Naive B cell (primary cell): Measurements from ENCODE around the gene C10orf95. TPM values are rescaled to one million over a fixed set of nuclear protein-coding genes. Genes with fewer than 3 reads are reported as not detected.

ENCODE experiments used
- ATAC-seq, 2 donors: fragments of 150-1000 bp; cut with Tn5 transposase; 2 replicates each; pipeline ENCODE4 v1.10.0; 2021; ENCODE audit warnings: low read depth in 2 of 2, mild to moderate bottlenecking in 2 of 2, moderate library complexity in 2 of 2
- DNase-seq: peaks from one replicate; pipeline ENCODE4 v3.0.0; 2022
- H3K27ac Mint-ChIP-seq, 6 donors: one replicate each; pipeline ENCODE4 v1.8.0; 2020 to 2022; ENCODE audit warnings: mild to moderate bottlenecking in 6 of 6, mixed read lengths in 6 of 6, moderate library complexity in 5 of 6, inconsistent platforms in 2 of 6
- H3K27me3 Mint-ChIP-seq, 3 donors: one replicate each; pipeline ENCODE4 v1.8.0; 2021 to 2022; ENCODE audit warnings: mixed read lengths in 3 of 3, mild to moderate bottlenecking in 1 of 3
- H3K36me3 Mint-ChIP-seq, 2 donors: one replicate each; pipeline ENCODE4 v1.8.0; 2020 to 2022; ENCODE audit warnings: mixed read lengths in 2 of 2, inconsistent platforms in 1 of 2, mild to moderate bottlenecking in 1 of 2
- H3K4me1 Mint-ChIP-seq, 3 donors: one replicate each; pipeline ENCODE4 v1.8.0; 2020 to 2022; ENCODE audit warnings: mixed read lengths in 3 of 3, inconsistent platforms in 1 of 3, mild to moderate bottlenecking in 1 of 3, moderate library complexity in 1 of 3
- H3K4me3 Mint-ChIP-seq, 8 donors: one replicate each; pipeline ENCODE4 v1.8.0; 2020 to 2022; ENCODE audit warnings: mild to moderate bottlenecking in 8 of 8, mixed read lengths in 8 of 8, moderate library complexity in 8 of 8, inconsistent platforms in 2 of 8
- H3K9me3 Mint-ChIP-seq, 7 donors: one replicate each; pipeline ENCODE4 v1.8.0; 2020 to 2022; ENCODE audit warnings: mixed read lengths in 7 of 7, mild to moderate bottlenecking in 5 of 7, inconsistent platforms in 2 of 7, moderate library complexity in 1 of 7
- polyA plus RNA-seq, 6 donors: library from polyadenylated mRNA; unstranded; fragments of 300-500 nt; fragmentation: Illumina TruSeq; gene quantifications; one replicate each; pipeline ENCODE4 v1.2.3, GENCODE V29; 2021; ENCODE audit warnings: low read depth in 6 of 6

The C10orf95 gene
- polyA plus RNA-seq, 6 donors from 2014 or later: 0.29 to 1.9 (median 0.99) TPM

GRCh38 chr10:102406815-102407214, 44.5 kb downstream of the C10orf95 start:
- Mint-ChIP-seq H3K27me3 (peaks cover 36 to 43% (median 37%) of the 10 kb centered on the region in 3 donors), H3K9me3 (peaks cover 0 to 2% (median 0%) of the 10 kb centered on the region in 7 donors), H3K4me1 (peaks cover 31 to 51% (median 37%) of the 10 kb centered on the region in 3 donors), H3K4me3 (peak overlapping the region in 4 of 8 donors; percentile 22 to 61 (median 56)), H3K36me3 (peaks cover 0 to 14% of the 10 kb centered on the region in 2 donors), H3K27ac (peak overlapping the region in 3 of 6 donors; percentile 62 to 76 (median 68))
- ATAC-seq: no peak
- DNase-seq: no peak

- H3K4me3 Mint-ChIP-seq: peak overlapping the region in 4 of 8 donors; percentile 33 to 79 (median 46)
- H3K36me3 Mint-ChIP-seq: peaks cover 0 to 7% of the 10 kb centered on the region in 2 donors
- ATAC-seq (no peak), DNase-seq (no peak)
- peak overlapping the region in 2 of 6 donors; percentile 24 to 76 for H3K27ac Mint-ChIP-seq
- H3K27me3 Mint-ChIP-seq: peaks cover 25 to 31% (median 28%) of the 10 kb centered on the region in 3 donors
- H3K9me3 Mint-ChIP-seq: peaks cover 0 to 2% (median 0%) of the 10 kb centered on the region in 7 donors
- peaks cover 23 to 45% (median 28%) of the 10 kb centered on the region in 3 donors for H3K4me1 Mint-ChIP-seq
Measured at GRCh38 chr10:102405632-102406031, 45.7 kb downstream of the C10orf95 start.

- peaks cover 0 to 2% (median 0%) of the 10 kb centered on the region in 7 donors for H3K9me3 Mint-ChIP-seq
- DNase-seq (no peak), ATAC-seq (no peak)
- peak overlapping the region in 2 of 6 donors; percentile 76 to 85 for H3K27ac Mint-ChIP-seq
- peaks cover 24 to 29% (median 28%) of the 10 kb centered on the region in 3 donors for H3K27me3 Mint-ChIP-seq
- H3K4me3 Mint-ChIP-seq: peak overlapping the region in 1 of 8 donors; percentile 59
- H3K4me1 Mint-ChIP-seq: peaks cover 27 to 46% (median 31%) of the 10 kb centered on the region in 3 donors
- peaks cover 0 to 7% of the 10 kb centered on the region in 2 donors for H3K36me3 Mint-ChIP-seq
Measured at GRCh38 chr10:102405108-102405571, 46.2 kb downstream of the C10orf95 start.

GRCh38 chr10:102404361-102405107, 46.8 kb downstream of the C10orf95 start:
- Mint-ChIP-seq H3K27me3 (peaks cover 18 to 23% (median 22%) of the 10 kb centered on the region in 3 donors), H3K36me3 (peaks cover 0 to 3% of the 10 kb centered on the region in 2 donors), H3K4me3 (peak overlapping the region in 1 of 8 donors; percentile 59), H3K9me3 (peaks cover 0 to 2% (median 0%) of the 10 kb centered on the region in 7 donors), H3K4me1 (peaks cover 27 to 44% (median 29%) of the 10 kb centered on the region in 3 donors), H3K27ac (peak overlapping the region in 3 of 6 donors; percentile 76 to 89 (median 76))
- DNase-seq (no peak), ATAC-seq (no peak)

- Mint-ChIP-seq H3K36me3 (peaks cover 0 to 5% of the 10 kb centered on the region in 2 donors), H3K9me3 (no peaks in the 10 kb centered on the region)
Measured at GRCh38 chr10:102403115-102403514, 48.2 kb downstream of the C10orf95 start.

GRCh38 chr10:102402512-102402896, 48.8 kb downstream of the C10orf95 start:
- Mint-ChIP-seq H3K4me1 (peaks cover 33 to 50% (median 36%) of the 10 kb centered on the region in 3 donors), H3K4me3 (no peak overlapping the region), H3K36me3 (peaks cover 0 to 8% of the 10 kb centered on the region in 2 donors), H3K9me3 (no peaks in the 10 kb centered on the region), H3K27ac (peak overlapping the region in 2 of 6 donors; percentile 47 to 100), H3K27me3 (peaks cover 1 to 9% (median 7%) of the 10 kb centered on the region in 3 donors)
- ATAC-seq (no peak), DNase-seq (no peak)

More at GRCh38 chr10:102403115-102403514, 48.2 kb downstream of the C10orf95 start:
- peaks cover 31 to 47% (median 32%) of the 10 kb centered on the region in 3 donors for H3K4me1 Mint-ChIP-seq
- H3K4me3 Mint-ChIP-seq: peak overlapping the region in 1 of 8 donors; percentile 49
- no peak for DNase-seq
- peaks cover 7 to 15% (median 13%) of the 10 kb centered on the region in 3 donors for H3K27me3 Mint-ChIP-seq
- H3K27ac Mint-ChIP-seq: no peak overlapping the region
- ATAC-seq: no peak

GRCh38 chr10:102401735-102402511, 49.4 kb downstream of the C10orf95 start:
- no peak for DNase-seq
- peaks cover 0 to 3% (median 1%) of the 10 kb centered on the region in 3 donors for H3K27me3 Mint-ChIP-seq
- no peaks in the 10 kb centered on the region for H3K9me3 Mint-ChIP-seq
- H3K36me3 Mint-ChIP-seq: peaks cover 0 to 8% of the 10 kb centered on the region in 2 donors
- H3K4me3 Mint-ChIP-seq: peak overlapping the region in 3 of 8 donors; percentile 4 to 30 (median 25)
- ATAC-seq: no peak
- peak overlapping the region in 3 of 6 donors; percentile 47 to 100 (median 73) for H3K27ac Mint-ChIP-seq
- peaks cover 35 to 51% (median 40%) of the 10 kb centered on the region in 3 donors for H3K4me1 Mint-ChIP-seq

- DNase-seq (no peak), ATAC-seq (no peak)
- Mint-ChIP-seq H3K27me3 (no peaks in the 10 kb centered on the region), H3K27ac (peak overlapping the region in 2 of 6 donors; percentile 73 to 100), H3K4me3 (peak overlapping the region in 2 of 8 donors; percentile 4 to 30), H3K4me1 (peaks cover 37 to 52% (median 46%) of the 10 kb centered on the region in 3 donors), H3K36me3 (peaks cover 0 to 8% of the 10 kb centered on the region in 2 donors), H3K9me3 (no peaks in the 10 kb centered on the region)
Measured at GRCh38 chr10:102401342-102401654, 50.0 kb downstream of the C10orf95 start.

GRCh38 chr10:102400598-102401341, 50.6 kb downstream of the C10orf95 start:
- no peak for DNase-seq
- H3K4me1 Mint-ChIP-seq: peaks cover 38 to 53% (median 51%) of the 10 kb centered on the region in 3 donors

GRCh38 chr10:102400076-102400475, 51.3 kb downstream of the C10orf95 start:
- no peaks in the 10 kb centered on the region for H3K27me3 Mint-ChIP-seq
- peaks cover 0 to 8% of the 10 kb centered on the region in 2 donors for H3K36me3 Mint-ChIP-seq
- ATAC-seq: no peak
- H3K4me3 Mint-ChIP-seq: peak overlapping the region in 7 of 8 donors; percentile 15 to 99 (median 64)
- no peaks in the 10 kb centered on the region for H3K9me3 Mint-ChIP-seq
- H3K4me1 Mint-ChIP-seq: peaks cover 35 to 51% (median 48%) of the 10 kb centered on the region in 3 donors
- peak overlapping the region in 4 of 6 donors; percentile 38 to 100 (median 92) for H3K27ac Mint-ChIP-seq
- DNase-seq: no peak

More at GRCh38 chr10:102400598-102401341, 50.6 kb downstream of the C10orf95 start:
- ATAC-seq: no peak
- no peaks in the 10 kb centered on the region for H3K27me3 Mint-ChIP-seq
- peaks cover 0 to 8% of the 10 kb centered on the region in 2 donors for H3K36me3 Mint-ChIP-seq
- no peaks in the 10 kb centered on the region for H3K9me3 Mint-ChIP-seq
- H3K27ac Mint-ChIP-seq: peak overlapping the region in 3 of 6 donors; percentile 4 to 100 (median 88)
- H3K4me3 Mint-ChIP-seq: peak overlapping the region in 2 of 8 donors; percentile 30 to 51
